GM12891 (cell line): ENCODE data around the gene NRDC.
A peak's percentile ranks its signal among the peaks of the same experiment; 100 is the strongest.
"Not testable (repeated sequence)": the region's sequence is repeated elsewhere in the genome, so short reads cannot be mapped to it uniquely, and the experiment has no call there.

Experiments used
- DNase-seq: peaks from one replicate; pipeline ENCODE4 v3.0.0; 2011; ENCODE audit warnings: low spot score; ENCODE audit not compliant: insufficient read length
- FAIRE-seq: peaks from 2 replicates; lab custom pipeline; 2011; peaks lifted over from hg19 to GRCh38; lab: Jason Lieb, UNC
- PAX5 ChIP-seq: IDR thresholded peaks from 2 replicates; pipeline ENCODE4 v1.6.1; 2011; ENCODE audit warnings: low read length, moderate library complexity, mild to moderate bottlenecking; ENCODE audit not compliant: insufficient read depth, severe bottlenecking
- POLR2A ChIP-seq: IDR thresholded peaks from 2 replicates; pipeline ENCODE4 v1.6.1; 2011; ENCODE audit warnings: low read depth, low read length, control low read depth
- POLR2AphosphoS5 ChIP-seq: IDR thresholded peaks from 2 replicates; pipeline ENCODE4 v1.6.1; 2011; ENCODE audit warnings: low read depth, low read length, control low read depth
- POU2F2 ChIP-seq: IDR thresholded peaks from 2 replicates; pipeline ENCODE4 v1.6.1; 2011; ENCODE audit warnings: low read depth, mild to moderate bottlenecking, control low read depth, low read length, moderate library complexity
- SPI1 ChIP-seq: IDR thresholded peaks from 2 replicates; pipeline ENCODE4 v1.6.1; 2011; ENCODE audit warnings: low read depth, low read length, control low read depth
- TAF1 ChIP-seq: IDR thresholded peaks from 2 replicates; pipeline ENCODE4 v1.6.1; 2011; ENCODE audit warnings: low read depth, low read length, control low read depth

The NRDC gene

DNA sequence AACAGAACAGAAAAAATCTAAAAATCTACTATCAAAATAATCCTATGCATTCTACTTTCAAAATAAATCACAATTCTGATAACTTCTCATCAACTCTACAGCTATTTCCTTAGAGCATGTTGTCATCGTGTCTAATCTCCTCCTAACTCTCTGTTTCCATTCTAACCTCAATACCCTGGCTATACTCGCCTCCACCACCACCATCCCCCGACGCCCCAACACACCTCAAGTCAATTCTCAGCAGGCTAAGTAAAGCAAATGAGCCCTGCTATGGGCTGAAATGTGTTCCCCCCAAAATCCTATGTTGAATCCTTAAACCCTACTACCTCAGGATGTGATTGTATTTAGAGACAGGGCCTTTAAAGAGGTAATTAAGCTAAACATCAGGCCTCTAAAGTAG is 34.6 kb downstream of the NRDC start:
- no peak for TF ChIP-seq POU2F2
- no peak for TF ChIP-seq POLR2AphosphoS5
- TF ChIP-seq PAX5 = no peak
- TF ChIP-seq TAF1 = no peak
- no peak for TF ChIP-seq POLR2A
- no peak for TF ChIP-seq SPI1
- peak; percentile 32 for DNase-seq
- FAIRE-seq = peak; percentile 58

DNA sequence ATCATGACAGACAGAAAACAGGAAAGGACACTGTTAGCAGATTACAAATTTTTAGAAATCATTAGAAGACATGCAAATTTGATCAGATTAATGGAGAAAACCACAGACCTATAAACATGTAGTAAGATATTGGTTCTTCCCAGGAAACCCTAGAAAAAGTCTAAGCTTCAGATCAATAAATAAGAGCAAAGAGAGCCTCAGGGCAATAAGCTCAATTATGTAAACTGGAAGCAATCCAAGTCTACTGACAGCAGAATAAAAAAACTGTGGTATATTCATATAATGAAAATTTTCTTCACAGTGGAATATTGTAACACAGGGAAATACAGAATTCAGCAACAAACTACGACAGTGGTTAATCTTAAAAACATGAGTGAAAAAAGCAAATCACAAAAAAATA is 36.3 kb downstream of the NRDC start:
- TF ChIP-seq PAX5 (no peak), POU2F2 (no peak), POLR2A (no peak), POLR2AphosphoS5 (no peak)
- DNase-seq (no peak), FAIRE-seq (no peak)

DNA sequence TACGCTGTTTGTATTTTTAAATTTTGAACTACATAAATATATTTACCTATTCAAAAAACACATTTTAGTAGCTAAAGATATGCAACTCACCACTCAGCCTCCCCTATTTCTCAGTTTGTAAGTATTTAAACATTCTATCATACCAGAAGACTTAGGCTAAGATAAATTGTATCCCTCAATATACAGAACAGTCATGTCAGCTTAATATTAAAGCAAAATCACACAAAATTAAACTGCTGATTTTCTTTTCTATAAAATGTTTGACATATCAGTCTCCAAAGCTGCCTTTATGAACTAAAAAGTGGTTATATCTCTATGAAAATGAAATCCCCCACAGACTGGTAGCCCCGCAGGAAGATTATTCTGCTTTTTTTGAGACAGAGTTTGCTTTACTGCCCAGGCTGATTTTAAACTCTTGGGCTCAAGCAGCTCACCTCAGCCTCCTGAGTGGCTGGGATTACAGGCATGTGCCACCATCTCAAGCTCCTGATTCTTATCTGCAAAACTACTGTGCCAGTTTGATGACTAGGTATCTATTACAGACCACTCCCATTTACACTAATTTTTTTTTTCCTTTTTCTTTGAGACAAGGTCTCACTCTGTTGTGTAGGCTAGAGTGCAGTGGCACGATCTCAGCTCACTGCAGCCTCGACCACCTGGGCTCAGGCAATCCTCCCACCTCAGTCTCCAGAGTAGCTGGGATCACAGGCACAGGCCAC is 37.6 kb downstream of the NRDC start:
- TF ChIP-seq PAX5 = no peak
- no peak for TF ChIP-seq POLR2AphosphoS5
- TF ChIP-seq TAF1 = no peak
- no peak for TF ChIP-seq POU2F2
- no peak for TF ChIP-seq POLR2A
- no peak for TF ChIP-seq SPI1
- DNase-seq (no peak), FAIRE-seq (no peak)

DNA sequence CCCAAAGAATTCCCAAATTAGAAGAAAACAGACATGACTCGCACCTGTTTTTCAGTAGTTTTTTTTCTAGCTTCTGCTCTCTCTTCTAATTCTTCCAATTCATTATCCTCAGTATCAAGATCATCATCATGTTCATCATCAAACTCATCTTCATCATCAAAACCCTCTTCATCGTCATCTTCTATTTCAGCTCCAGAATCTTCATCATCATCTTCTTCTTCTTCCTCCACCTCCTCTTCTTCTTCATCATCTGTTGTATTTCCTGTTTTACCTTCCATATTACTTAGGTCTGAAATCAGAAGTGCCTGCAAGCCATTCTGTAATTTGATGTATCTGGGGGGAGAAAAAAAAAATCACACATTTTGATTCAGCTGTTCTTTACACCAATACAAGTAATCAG is 38.3 kb downstream of the NRDC start:
- FAIRE-seq = no peak
- TF ChIP-seq TAF1 (no peak), POLR2A (no peak)
- no peak for DNase-seq

DNA sequence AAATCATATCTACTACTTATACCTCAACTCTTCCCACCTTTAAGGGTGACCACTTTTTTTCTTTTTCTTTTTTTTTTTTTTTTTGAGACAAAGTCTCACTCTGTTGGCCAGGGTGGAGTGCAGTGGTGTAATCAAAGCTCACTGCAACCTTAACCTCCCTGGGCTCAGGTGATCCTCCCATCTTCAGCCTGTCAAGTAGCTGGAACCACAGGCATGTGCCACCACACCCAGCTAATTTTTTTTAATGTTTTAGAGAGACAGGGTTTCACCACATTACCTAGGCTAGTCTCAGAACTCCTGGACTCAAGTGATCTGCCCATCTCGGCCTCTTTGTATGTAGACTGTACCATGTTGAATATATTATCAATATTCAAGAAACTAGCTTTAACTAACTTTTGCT is 39.4 kb downstream of the NRDC start:
- DNase-seq (no peak), FAIRE-seq (no peak)
- TF ChIP-seq SPI1 = no peak

DNA sequence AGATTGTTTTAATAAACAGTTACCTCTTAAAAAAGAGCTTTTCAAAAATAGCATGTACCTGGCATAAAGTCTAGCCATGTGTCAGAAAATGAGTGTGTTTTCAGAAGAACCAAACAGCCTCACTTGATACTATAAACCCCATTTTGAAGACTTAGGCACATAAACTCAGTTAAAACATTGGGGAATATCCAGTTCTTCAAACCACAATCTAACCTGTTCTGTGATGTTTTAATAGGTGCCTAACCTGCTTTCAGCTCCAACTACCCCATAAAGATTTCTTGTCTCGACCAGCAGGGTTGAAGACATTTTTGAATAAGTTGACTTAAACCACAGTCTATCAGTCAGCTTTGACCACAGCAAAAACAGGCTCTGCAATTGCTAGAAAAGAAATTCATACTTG is 41.3 kb downstream of the NRDC start:
- DNase-seq = no peak
- FAIRE-seq = no peak

DNA sequence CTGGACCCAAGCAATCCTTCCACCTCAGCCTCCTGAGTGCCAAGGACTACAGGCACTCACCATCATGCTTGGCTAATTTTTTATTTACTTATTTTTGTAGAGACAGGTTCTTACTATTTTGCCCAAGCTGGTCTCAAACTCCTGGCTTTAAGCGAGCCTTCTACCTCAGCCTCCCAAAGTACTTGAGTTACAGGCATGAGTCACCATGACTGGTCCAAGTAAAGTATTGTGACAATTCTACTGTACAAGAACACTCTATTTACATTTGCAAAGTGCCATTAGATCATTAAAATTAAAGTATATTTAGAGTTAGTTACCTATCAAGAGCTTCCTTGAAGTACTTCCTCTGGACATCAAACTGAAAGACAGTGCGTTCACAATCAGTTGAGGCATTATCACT is 44.8 kb downstream of the NRDC start:
- no peak for FAIRE-seq
- TF ChIP-seq PAX5 = no peak
- no peak for TF ChIP-seq POU2F2
- TF ChIP-seq POLR2AphosphoS5 = no peak
- TF ChIP-seq SPI1 = no peak
- no peak for TF ChIP-seq TAF1
- no peak for TF ChIP-seq POLR2A
- no peak for DNase-seq

More for the DNA sequence above, 41.3 kb downstream of the NRDC start:
- TF ChIP-seq PAX5 (no peak), TAF1 (no peak), POLR2AphosphoS5 (no peak), SPI1 (no peak), POU2F2 (no peak), POLR2A (no peak)

- TF ChIP-seq SPI1 (no peak), POLR2A (no peak), PAX5 (no peak), POLR2AphosphoS5 (no peak), TAF1 (no peak)
- DNase-seq (no peak), FAIRE-seq (peak; percentile 31)
Measured at GRCh38 chr1:51829058-51829457, 49.5 kb downstream of the NRDC start.

DNA sequence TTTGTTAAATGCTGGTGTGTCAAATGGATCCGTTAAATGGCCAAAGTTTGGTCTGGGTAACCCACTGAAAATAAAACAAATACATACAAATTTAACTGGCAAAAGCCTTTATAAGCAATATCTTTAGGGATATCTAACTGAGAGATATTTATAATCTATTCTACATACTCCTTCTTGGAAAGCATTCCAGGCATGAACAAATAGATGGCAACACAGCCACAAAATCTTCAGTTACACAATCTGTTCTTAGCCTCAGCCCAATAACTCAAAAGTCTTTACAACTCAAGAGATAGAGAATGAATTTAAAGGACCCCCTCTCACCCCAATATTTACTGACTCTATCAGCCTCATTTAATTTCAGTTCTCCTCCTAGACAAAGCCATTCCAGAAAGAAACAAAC is 58.7 kb downstream of the NRDC start:
- no peak for FAIRE-seq

GRCh38 chr1:51819021-51819420 is 59.5 kb downstream of the NRDC start:
- DNase-seq, FAIRE-seq: not testable (repeated sequence)

More for the DNA sequence above, 58.7 kb downstream of the NRDC start:
- no peak for TF ChIP-seq SPI1
- no peak for TF ChIP-seq POU2F2
- TF ChIP-seq TAF1 = no peak
- TF ChIP-seq POLR2AphosphoS5 = no peak
- TF ChIP-seq PAX5 = no peak
- no peak for DNase-seq

DNA sequence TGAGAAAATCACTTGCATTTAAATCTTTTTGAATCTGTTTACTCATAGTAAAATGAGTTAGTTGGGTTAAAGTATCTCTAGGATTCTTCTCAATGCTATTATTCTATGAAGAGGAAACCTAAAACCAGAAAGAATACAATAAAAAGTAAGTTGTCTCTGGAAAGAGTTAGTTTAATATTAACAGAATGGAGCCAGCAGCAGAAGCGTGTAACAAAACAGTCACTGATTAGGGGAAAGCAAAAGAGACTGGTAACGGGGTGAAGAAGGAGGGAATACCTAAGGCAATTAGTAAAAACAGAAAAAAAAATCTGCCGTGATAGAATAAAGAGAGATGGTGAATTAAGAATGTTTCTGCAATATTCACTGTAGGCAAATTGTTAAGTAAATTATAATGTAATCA is 60.0 kb downstream of the NRDC start:
- no peak for TF ChIP-seq POLR2A
- TF ChIP-seq SPI1 = no peak
- TF ChIP-seq PAX5 = no peak
- TF ChIP-seq TAF1 = no peak
- no peak for TF ChIP-seq POU2F2
- no peak for TF ChIP-seq POLR2AphosphoS5
- no peak for DNase-seq

GRCh38 chr1:51814513-51814912 is 64.0 kb downstream of the NRDC start:
- DNase-seq (no peak), FAIRE-seq (no peak)
- TF ChIP-seq POLR2AphosphoS5 = no peak

More for the DNA sequence above, 60.0 kb downstream of the NRDC start:
- FAIRE-seq = no peak
